Kidney capillary endothelial cell (primary cell): ENCODE results near the gene IGFBP2.
A peak's percentile ranks its signal among the peaks of the same experiment; 100 is the strongest.

Experiments used
- DNase-seq: peaks from one replicate; pipeline ENCODE4 v3.0.0-alpha.2; 2018; ENCODE audit warnings: low spot score

The IGFBP2 gene

DNA sequence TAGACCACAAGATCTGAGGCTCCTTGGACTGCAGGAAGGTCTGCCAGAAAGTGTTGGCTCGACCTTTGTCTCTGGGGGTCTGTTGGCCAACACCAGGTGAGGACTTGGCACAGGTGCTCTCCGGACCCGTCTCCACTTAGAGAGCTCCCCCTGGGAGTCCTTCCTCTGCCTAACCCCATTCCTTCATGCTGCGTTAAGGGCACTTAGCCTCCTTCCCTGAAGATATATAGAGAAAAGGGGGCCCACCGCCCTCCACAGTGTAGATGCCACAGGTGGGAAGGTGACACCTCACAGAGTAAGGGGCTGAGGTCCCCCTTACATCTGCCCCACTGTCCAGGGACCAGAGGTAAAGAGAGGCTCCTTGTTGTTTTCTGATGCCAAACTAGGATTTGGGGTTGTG is 53.9 kb downstream of the IGFBP2 start:
- no peak for DNase-seq

DNA sequence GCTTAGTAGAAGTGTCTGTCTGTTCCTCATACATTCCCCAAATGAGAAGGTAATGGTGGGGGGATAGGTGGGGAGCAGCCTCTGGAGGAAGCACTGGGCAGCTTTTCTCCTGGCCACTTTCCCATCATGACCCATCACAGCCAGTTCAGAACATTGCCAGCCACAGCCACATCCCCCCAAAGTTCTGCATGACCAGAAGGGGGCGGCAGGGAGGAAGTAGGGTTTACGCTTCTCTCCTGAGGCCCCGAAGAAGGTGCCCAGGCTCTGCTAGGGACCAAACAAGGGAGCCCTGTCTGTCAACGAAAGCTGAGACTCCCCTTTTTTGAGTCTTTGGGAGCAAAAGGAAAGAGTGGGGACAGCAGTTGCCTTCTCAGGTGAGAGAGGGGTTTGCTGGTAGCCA is 54.4 kb downstream of the IGFBP2 start:
- no peak for DNase-seq

DNA sequence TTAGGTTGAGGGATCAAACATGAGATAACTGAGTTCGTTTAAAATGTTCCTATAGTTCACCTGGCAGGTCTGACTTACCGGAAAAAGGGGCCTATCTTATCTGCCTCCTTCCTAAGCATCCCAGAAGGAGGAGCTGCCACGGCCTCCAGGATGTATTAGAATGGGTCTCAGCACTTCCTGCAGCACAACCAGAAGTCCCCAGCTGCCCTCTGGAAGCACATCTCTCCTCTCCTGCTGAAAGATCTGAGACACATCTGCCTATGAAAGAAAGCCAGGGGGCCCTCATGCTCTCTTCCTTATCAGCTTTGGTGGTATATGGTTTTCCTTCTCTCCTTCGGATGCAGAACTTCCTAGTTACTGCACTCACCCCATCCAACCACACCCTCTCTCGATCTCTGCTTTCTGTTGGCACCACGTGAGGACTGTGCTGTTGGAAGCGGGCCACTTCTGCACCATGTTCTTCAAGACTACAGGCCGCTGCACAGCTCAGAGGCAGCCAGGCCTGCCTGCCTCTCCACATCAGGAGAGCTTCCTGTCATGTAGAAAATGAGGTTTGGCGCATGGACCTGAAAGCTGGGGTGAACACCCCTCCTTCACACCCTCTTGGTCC is 55.6 kb downstream of the IGFBP2 start:
- no peak for DNase-seq

DNA sequence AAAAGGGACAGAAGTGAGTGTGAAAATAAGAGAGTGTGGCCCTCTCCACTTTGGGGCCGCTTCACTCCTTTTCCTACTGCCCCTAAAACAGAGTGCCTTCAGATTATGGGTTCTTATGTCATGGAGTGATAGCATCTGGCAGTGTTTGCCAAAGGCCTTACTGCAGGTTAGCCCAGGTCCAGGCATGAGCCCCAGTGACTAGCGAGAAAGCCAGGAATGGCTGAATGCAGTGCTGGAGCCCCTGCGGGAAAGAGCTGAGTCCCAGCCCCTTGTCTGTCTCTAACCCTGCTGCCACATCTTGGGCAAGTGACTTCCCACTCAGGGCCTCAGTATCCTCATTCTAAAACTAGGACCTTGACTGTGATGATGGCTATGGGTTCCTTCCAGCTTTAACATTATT is 56.2 kb downstream of the IGFBP2 start:
- no peak for DNase-seq

DNA sequence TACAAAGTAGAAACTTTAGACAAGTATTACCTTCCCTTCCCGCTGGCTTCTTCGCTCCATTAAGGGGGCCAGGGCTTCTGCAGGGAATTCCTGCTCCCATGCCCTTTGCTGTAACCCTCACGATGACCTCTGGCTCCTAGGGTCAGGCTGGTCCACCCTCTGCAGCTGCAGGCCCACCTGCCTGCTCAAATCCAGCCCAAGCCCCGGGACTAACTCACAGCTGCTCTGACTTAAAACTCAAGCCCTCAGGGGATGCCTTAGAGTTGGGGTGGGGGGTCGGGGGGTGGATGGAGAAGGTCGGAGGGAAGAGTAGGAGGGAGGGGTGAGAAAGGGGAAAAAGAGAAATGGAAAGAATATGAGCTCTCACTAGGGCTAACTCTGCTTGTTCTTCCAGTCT is 57.2 kb downstream of the IGFBP2 start:
- no peak for DNase-seq

DNA sequence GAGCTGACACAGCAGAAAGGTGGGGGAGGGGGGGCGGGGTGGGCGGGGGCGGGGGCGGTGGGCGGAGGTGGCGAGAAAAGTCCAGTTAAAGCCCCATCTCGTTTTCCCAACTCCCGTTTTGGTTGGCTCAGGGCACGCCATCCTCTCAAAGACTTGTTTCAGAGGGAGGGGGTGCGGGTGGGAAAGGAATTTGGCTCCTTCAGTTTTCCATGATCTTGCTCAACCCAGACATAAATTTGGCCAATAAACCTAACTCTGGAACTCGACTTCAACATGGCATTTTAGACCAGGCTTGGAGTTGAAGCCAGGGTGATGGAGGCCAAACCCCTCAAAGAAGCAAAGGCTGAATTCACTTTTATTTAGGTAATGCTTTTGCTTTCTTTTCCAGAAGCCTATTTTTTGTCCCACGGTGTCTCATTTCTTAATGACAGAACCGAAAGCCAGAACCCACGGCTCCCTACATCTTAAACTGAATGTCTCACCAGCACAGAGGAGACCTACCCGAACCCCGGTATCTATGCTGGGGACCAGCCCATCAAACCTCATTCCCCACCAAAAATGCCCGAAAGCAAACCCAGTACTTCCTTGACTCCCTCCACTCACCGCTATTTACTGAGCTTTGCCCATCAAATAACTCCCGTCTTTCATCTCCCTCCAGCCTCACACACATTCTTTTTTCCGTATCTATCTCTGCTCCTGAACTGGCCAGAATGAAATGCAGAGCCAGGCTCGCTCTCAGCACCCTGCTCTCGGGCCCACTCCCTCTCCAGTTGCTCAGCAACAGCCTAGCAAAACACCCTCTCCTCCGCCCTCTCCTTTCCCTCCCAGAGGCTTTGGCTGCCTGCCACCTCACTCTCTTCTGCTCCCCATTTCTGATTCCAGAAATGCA is 57.9 kb downstream of the IGFBP2 start:
- no peak for DNase-seq

DNA sequence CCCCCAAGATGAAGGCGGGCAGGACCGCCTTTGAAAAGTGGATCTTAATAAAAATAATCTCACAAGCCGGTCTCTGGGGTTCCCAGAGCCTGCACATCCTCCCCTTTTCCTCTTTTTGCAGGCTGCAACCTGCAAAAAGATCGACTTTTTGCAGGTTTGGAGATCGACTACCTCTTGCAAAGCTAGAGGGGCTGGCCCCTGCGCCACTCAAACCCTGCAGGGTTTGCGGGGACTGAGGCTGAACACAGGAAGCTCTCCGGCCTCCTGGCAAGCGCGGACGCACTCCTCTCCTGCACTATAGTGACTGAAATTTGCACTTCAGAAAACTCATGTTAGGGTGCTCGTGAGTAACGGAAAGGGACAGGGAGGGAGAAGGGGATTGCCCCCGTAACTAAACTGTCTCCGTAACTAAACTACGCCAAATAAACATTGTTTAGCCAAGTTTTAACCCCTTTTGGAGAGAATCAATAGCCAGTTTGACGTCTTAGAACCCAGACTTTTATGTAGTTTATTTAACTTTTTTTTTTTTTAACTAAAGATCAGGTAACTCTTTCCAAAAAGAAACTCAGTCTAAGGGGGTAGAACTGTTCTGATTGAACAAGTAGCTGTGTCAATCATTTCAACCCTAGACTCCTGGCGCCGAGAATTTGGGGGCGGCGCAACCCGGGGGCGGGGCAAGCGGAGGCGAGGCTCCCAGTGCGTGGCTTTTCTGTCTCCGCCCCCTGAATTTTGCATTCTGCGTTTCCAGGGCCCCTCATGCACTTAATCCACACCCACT is 59.6 kb downstream of the IGFBP2 start:
- DNase-seq = peak; percentile 46

DNA sequence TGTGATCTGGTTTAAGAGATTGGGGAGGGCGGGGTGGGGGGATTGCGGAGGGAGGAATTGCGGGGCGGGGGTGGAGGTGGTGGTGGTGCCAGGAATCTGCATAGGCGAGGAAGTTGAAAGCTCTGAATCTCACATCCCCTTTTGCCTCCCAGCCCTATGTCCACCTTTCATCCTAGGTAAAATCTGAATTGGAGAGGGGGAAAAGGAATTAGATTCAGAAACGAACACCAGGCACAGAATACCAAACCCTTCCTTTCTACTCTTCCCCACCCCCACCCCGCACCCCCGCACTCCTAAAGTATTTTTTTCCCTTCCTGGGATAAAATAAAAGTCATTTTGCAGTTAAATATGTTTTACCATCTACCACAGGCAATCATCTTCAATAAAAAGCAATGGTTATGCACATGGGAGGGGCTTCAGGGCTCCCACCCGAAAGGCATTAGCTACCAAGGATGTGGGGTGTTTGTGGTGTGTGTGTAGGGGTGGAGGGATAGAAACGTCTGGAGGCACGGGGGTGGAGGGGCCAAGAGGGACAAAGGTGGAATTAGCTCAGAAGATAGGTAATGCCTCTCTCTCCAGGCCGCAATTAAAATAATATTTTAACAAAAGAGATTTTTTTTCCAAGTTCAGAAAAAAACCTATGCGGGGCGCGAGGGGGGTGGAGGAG is 60.3 kb downstream of the IGFBP2 start:
- no peak for DNase-seq

DNA sequence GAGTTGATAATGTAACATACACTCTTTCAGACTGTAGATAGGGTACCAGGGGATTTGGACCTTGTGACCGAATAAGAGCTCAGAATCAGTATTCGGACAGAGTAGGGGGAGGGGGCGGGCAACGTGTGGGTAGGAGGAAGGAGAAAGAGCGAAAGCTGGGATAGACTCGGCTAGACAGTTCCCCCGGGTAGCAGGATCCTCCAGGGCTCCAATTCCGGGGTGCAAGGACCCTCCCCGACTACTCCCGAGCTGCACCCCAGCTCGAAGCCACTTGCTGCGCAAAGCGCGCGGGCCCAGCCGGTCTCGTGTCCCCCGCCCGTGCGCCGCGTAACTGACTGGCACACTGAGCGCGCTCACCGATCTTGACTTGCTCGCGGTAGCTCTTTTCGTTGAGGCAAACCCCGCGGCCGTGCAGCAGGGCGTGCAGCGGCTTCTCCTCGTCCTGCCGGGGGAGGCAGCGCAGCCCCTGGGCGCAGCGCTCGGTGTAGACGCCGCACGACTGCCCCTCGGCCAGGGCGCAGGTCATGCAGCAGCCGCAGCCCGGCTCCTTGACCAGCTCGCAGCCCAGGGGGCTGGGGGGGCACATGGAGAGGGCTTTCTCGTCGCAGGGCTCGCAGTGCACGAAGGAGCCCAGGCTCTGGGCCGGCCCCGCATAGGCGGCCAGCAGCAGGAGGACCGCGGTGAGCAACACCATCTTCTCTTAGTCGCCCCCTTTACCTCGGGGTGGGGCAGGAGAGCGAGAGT is 61.0 kb downstream of the IGFBP2 start:
- DNase-seq = no peak

DNA sequence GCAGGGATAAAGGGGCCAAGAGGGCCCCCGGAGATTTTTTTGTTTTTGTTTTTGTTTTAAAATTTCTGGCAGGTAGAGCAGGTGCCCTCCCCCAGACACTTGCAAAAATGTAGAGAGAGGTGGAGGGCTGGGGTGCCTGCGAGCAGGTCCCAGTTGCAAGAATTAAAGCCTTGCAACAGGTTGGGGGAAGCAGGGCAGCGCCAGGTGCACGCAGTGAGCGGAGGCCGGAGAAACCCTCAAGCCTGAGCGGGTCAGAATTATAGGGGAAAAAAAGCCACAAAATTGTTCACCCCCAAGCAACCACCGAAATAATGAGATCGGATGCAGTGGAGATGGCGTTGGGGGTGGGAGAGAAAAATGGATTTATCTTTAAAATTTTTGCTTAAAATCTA is 61.6 kb downstream of the IGFBP2 start:
- no peak for DNase-seq

DNA sequence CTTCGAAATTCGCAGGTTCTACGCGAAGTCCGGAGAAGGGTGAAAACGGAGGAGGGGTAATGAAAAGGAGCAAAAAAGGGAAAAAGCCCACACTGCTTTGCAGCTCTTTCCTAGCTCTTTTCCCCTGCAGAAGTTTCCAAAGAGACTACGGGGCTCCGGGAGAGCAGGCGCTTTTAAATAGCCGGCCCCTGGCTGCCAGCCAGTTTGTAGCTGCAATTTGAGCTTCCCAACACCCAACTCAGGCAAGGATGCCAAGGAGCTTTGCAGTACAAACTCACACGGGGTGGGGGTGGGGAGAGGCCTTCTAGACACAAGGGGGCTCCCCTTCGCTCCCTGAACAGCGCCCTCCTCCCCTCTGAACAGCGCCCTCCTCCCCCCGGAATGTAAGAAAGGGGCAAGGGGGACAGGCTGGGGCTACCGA is 62.2 kb downstream of the IGFBP2 start, which contains the start of gene IGFBP5:
Gene IGFBP5, minus strand, starts transcription at position 149 of the 421 bp plus-strand sequence. CDS start 774 bp downstream, outside the sequence.
- no peak for DNase-seq

DNA sequence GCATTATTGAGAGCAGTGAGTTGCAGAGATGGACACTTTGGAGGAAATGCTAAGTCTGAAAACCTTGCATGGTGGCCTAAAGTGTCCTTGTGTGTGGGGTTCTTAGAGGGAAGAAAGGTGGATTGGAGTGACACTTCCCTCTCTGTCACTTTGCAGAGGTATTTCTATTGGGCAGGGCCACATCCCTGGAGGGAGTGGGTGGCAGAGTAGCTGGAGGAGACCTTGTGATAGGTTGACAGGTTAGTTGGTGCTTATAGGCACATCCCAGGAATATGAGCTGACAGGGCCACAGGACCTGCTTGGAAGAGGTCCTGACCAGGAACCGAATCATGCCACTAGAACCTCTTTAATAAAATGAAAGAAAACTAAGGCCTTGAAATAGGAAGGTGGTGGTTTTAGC is 63.1 kb downstream of the IGFBP2 start:
- no peak for DNase-seq

DNA sequence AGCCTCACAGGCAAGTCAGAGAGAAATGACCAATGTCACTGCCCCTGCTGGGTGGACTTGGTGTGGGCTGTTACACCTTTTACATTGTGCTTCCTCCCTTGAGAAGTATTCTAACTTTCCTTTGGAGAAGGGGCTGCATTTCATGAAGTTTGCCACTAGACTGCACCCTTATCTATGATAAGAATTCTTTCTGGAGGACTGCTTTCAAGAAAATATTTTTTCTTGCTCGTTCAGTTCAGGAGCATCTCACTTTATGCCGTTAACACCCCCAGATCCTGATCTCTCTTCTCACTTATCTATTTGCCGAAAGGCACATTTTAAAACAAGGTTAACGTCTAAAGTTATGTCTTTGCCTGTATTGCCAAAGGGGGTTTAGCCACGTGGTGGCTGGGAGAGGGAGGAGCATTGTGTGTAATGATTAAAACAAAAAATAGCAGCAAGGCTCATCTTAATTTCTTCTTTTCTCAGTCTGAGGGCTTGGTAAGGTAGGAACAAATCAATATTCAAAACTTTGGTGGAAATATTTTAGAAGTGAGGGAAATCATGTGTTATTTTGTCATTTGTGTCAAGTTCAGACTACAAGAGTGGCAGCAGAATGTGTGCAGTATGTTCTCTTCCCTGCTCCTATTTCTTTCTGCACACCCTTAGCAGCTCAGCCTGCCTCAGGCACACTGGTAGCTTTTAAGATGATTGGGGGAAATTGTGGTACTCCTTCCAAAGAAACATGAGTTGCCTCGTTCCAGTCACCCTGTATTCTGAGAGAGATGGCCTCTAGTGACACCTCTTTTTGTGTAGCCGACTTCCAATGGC is 63.7 kb downstream of the IGFBP2 start:
- DNase-seq = no peak

DNA sequence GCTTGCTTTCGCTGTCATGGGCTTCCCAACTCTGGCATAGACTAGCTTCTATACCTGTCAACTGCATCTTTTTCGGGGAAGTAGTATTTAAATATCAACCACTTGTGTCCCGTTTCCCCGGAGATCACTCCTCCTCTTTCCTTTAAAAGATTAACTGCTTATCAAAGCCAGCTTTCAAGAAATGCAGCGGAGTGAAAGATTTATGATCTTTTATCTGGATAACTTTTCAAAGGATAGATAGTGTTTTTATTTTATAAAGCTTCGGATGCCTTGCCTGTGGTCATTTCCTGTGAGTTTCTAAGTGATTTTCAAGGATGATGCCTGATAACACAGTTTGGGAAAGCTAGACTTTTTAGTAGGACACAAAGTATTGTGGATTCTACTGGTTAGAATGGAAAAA is 65.1 kb downstream of the IGFBP2 start:
- no peak for DNase-seq

DNA sequence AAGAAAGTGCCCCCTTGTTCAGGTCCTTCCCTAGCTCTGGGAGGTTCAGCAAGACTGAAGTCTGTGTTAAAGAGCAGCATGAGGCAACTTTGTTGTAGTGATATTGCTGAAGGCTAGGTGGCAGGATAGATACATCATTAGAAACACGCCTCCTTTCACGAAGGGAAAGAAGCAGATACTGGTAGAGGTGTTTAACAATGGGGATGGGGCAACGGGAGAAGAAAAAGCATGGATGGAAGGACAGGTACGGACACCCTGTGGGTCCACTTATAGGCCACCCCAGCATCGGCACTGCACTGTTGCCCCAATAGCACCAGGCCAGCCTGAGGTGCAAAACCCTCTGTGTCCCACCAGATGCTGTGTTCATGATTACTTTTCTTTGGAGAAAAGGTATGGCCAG is 65.7 kb downstream of the IGFBP2 start:
- peak; percentile 64 for DNase-seq

DNA sequence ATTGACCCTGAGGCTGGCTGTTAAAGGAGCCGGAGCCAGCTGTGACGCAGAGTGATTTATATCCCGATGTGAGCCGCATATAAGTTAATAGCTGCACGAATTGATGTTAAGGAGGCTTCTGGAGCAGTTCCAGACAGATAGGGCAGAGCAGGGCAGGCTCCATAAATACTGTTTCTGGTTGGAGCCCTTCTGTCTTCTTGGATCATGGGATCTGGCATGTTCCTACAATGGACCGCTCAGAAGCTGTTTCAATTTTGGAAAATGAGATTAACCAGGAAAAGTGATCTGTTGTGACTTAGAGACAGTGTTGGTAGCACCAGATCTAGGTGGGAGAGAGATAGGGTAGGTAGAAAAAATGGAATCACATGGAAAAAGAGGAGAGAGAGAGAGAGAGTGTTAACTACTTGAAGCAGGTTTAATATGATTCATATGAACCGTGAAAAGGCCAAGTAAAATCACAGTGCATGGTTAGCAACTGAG is 66.9 kb downstream of the IGFBP2 start:
- no peak for DNase-seq

DNA sequence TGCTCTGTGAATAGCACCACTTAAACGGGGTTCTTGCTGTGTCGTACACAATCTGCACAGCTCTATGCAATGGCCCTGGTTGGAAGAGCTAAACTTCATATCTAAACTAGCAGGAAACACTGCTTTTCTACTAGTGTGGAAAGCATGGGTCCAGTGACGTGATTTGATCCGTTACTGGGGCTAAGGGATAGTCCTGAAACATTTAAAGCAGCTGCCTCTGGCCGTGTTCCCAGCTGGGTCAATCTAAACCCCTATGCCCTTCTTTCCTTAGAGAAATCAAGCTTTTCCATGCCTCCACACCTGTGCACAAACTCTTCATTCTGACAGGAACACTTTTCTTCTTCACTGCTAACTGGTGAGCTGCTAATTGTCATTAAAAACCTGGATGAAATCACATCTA is 67.6 kb downstream of the IGFBP2 start:
- no peak for DNase-seq

DNA sequence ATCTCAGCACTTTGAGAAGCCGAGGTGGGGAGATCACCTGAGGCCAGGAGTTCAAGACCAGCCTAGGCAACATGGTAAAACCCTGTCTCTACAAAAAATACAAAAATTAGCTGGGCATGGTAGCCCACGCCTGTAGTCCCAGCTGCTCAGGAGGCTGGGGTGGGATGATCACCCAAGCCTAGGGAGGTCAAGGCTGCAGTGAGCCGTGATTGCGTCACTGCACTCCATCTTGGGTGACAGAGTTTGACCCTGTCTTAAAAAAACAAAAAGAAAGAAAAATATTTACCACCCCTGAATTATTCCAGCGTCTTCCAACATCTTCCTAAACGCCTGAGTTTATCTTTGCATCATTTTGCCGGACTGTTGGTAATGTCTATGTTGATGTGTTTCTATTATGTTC is 68.3 kb downstream of the IGFBP2 start:
- DNase-seq = no peak

DNA sequence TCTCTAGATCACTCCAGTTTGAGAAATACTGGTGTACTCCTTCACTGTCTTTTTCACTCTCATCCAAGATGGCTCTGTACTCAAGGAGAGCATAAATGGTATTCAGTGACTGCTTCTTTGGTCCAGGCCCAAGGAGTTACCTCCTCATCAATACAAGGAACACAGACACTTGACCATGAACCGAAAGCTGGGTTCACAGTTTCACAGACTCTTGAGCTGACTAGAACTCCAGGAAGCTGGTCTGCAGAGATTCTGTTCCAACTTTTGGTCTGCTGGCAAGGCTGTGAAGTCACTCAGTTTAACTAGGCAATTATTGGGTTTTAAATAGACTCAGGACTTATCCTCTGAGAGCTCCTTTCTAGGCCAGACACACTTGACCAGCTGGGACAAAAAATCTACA is 69.5 kb downstream of the IGFBP2 start:
- no peak for DNase-seq

DNA sequence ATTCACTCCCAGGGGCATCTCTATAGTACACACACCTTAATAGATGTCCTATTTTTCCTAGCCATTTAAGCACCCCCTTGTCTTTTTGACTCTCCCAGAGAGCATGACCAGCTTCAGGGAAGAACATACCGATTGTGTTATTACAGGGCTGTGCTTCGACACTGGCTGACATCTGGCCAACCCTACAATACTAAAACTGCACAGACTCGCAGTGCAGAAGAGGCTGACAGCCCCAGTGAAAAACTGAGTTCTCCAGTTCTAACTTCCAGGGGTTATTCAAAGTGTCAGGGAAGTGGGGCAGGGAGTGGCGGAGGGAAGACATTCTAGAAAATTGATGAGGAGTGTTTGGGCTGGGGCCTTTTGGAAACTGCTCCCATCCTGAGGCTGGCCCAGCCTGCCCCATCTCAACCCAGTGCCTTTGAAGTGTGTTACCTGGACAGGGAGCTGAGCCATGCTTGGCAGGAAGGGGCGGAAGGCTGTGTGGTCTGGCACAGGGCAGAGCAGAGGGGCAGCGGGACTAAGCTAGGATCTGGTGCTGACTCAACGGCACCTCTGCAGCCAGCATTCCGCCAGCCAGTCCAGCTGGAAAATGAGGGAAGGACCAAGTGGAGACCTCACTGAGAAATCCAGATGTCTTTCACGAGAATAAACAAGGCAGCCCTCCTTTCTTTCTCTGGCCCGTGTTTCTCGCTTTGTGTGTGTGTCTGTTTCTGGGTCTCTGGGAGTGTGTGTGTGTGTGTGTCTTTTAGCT is 77.5 kb downstream of the IGFBP2 start:
- DNase-seq = no peak
